22Rv1 (cell line): ENCODE data around the gene CRYGN.

Experiments used
- ZFX ChIP-seq: fragments of 450-650 bp; IDR thresholded peaks from 2 replicates; pipeline ENCODE4 v1.6.1; 2017; ENCODE audit warnings: antibody characterized with exemption, borderline replicate concordance
- TF ChIP-seq, protein P1 (sequence below): fragments of 450-650 bp; IDR thresholded peaks from 2 replicates; pipeline ENCODE4 v1.5.1; 2017; ENCODE audit warnings: mild to moderate bottlenecking

GRCh38 chr7:151409667-151410404, 30.1 kb downstream of the CRYGN start, which contains the start of gene WDR86:
- TF ChIP-seq, protein P1, sequence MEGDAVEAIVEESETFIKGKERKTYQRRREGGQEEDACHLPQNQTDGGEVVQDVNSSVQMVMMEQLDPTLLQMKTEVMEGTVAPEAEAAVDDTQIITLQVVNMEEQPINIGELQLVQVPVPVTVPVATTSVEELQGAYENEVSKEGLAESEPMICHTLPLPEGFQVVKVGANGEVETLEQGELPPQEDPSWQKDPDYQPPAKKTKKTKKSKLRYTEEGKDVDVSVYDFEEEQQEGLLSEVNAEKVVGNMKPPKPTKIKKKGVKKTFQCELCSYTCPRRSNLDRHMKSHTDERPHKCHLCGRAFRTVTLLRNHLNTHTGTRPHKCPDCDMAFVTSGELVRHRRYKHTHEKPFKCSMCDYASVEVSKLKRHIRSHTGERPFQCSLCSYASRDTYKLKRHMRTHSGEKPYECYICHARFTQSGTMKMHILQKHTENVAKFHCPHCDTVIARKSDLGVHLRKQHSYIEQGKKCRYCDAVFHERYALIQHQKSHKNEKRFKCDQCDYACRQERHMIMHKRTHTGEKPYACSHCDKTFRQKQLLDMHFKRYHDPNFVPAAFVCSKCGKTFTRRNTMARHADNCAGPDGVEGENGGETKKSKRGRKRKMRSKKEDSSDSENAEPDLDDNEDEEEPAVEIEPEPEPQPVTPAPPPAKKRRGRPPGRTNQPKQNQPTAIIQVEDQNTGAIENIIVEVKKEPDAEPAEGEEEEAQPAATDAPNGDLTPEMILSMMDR = no peak
- no peak for TF ChIP-seq ZFX
